Measurements from ENCODE around the gene BMP2K.
A peak's percentile ranks its signal among the peaks of the same experiment; 100 is the strongest.

The BMP2K gene

GRCh38 chr4:78776079-78776728, at the start of gene BMP2K:
Gene BMP2K (plus strand): TSS chr4:78776350. CDS start chr4:78776544, 194 bp downstream.
- DNase-seq, result peak; percentile 80

GRCh38 chr4:78726546-78726945, 49.6 kb upstream of the BMP2K start:
- DNase-seq, result no peak

- no peak for DNase-seq
These were observed 43.6 kb upstream of the BMP2K start for GRCh38 chr4:78732332-78733104.

- DNase-seq, result no peak
These were observed 41.5 kb upstream of the BMP2K start for GRCh38 chr4:78734441-78735162.

- no peak for DNase-seq
These were observed 40.5 kb upstream of the BMP2K start for GRCh38 chr4:78735697-78736096.

- DNase-seq, result no peak
These were observed 39.1 kb upstream of the BMP2K start for GRCh38 chr4:78737035-78737434.

- DNase-seq, result no peak
These were observed 38.2 kb upstream of the BMP2K start for GRCh38 chr4:78737973-78738372.

GRCh38 chr4:78742300-78742699, 33.9 kb upstream of the BMP2K start:
- DNase-seq, result no peak

- DNase-seq, result no peak
These were observed 28.7 kb upstream of the BMP2K start for GRCh38 chr4:78747475-78747922.

- DNase-seq, result no peak
These were observed 27.8 kb upstream of the BMP2K start for GRCh38 chr4:78748381-78748780.

- DNase-seq, result no peak
These were observed 26.7 kb upstream of the BMP2K start for GRCh38 chr4:78749258-78749971.

- no peak for DNase-seq
These were observed 26.0 kb upstream of the BMP2K start for GRCh38 chr4:78749972-78750727.

GRCh38 chr4:78753091-78753490, 23.1 kb upstream of the BMP2K start:
- DNase-seq, result no peak

- DNase-seq, result no peak
These were observed 21.3 kb upstream of the BMP2K start for GRCh38 chr4:78754872-78755271.

- DNase-seq, result no peak
These were observed 20.0 kb upstream of the BMP2K start for GRCh38 chr4:78756137-78756536.

GRCh38 chr4:78756776-78757175, 19.4 kb upstream of the BMP2K start:
- DNase-seq, result no peak

GRCh38 chr4:78757574-78757973, 18.6 kb upstream of the BMP2K start:
- DNase-seq, result no peak

GRCh38 chr4:78758085-78758484, 18.1 kb upstream of the BMP2K start:
- no peak for DNase-seq

- no peak for DNase-seq
These were observed 13.6 kb upstream of the BMP2K start for GRCh38 chr4:78762529-78762928.

- DNase-seq, result no peak
These were observed 12.9 kb upstream of the BMP2K start for GRCh38 chr4:78763251-78763650.

GRCh38 chr4:78763763-78764387, 12.3 kb upstream of the BMP2K start:
- no peak for DNase-seq

- DNase-seq, result no peak
These were observed 11.6 kb upstream of the BMP2K start for GRCh38 chr4:78764498-78764961.

All from stimulated activated CD4-positive, alpha-beta T cell treated with anti-CD3 and anti-CD28 coated beads, Interleukin-12 subunit alpha, Interleukin-12 subunit beta, amount 100 ng/mL, for 4 hours (primary cell).